HCT116 (cell line): ENCODE measurements around the gene TRIM41. TPM values are rescaled to one million over a fixed set of nuclear protein-coding genes. Genes with fewer than 3 reads are reported as not detected.
"Not testable (repeated sequence)": the region's sequence is repeated elsewhere in the genome, so short reads cannot be mapped to it uniquely, and the experiment has no call there.

ENCODE experiments used
- ATAC-seq: fragments of 200-7000 bp; cut with Tn5 transposase; 2 replicates; pipeline ENCODE4 v1.9.1; 2020; ENCODE audit warnings: mild to moderate bottlenecking, moderate library complexity
- BruUV-seq: library from RNA; stranded (reverse); fragments of 400-500 nt; replicated peaks from 2 replicates; lab custom pipeline; 2021; lab: Mats Ljungman, UMichigan
- CTCF ChIA-PET: fragments of 300-600 bp; sonication (Branson Sonifier 250); formaldehyde crosslinking; loops from one replicate; lab custom pipeline; 2021; ENCODE audit warnings: antibody characterized with exemption; lab: Charles Lee
- POLR2A ChIA-PET: fragments of 300-600, 350-600 bp; sonication (Branson Sonifier 250); formaldehyde crosslinking; loops from one replicate; lab custom pipeline; 2021; ENCODE audit warnings: antibody characterized with exemption; lab: Charles Lee
- RAD21 ChIA-PET, 2 experiments: fragments of 300-600 bp; sonication (Branson Sonifier 250); formaldehyde crosslinking; loops; one replicate each; lab custom pipeline; 2023; ENCODE audit warnings: low total read pairs in 2 of 2; ENCODE audit not compliant: uncharacterized antibody in 2 of 2, unreplicated experiment in 2 of 2, low non-redundant PET in 1 of 2; lab: Charles Lee
- DNase-seq: peaks from one replicate; pipeline ENCODE4 v3.0.0-alpha.2; 2010; ENCODE audit warnings: low read depth, low spot score
- H2AFZ ChIP-seq: fragments of 200-600 bp; shearing (Covaris generic), sonication (generic); 2 replicates; pipeline ENCODE4 v1.6.1; 2017; ENCODE audit warnings: low read depth, mixed run types, mixed read lengths, antibody characterized with exemption, low read length; ENCODE audit not compliant: poor library complexity, severe bottlenecking
- H3K27ac ChIP-seq: 2 replicates; pipeline ENCODE4 v1.5.1; 2012; ENCODE audit warnings: low read depth, low read length
- H3K27me3 ChIP-seq: fragments of 200-600 bp; sonication (generic); 2 replicates; pipeline ENCODE4 v1.6.1; 2016; ENCODE audit warnings: mixed run types, low read length, mixed read lengths; ENCODE audit not compliant: insufficient read depth
- H3K36me3 ChIP-seq, 2 experiments: fragments of 200-500 bp in 1 of 2; fragments of 200-600 bp in 1 of 2; sonication (Bioruptor generic) in 1 of 2; sonication (generic) in 1 of 2; 2 replicates each; pipeline versions ENCODE4 v1.5.1 to v1.6.1; 2014 to 2016; ENCODE audit warnings: low read length in 2 of 2, inconsistent platforms in 1 of 2, mixed read lengths in 1 of 2, mixed run types in 1 of 2; ENCODE audit not compliant: insufficient read depth in 2 of 2, control insufficient read depth in 1 of 2
- H3K4me1 ChIP-seq, 2 experiments: fragments of 200-600 bp in 1 of 2; sonication (generic) in 1 of 2; 2 replicates each; pipeline versions ENCODE4 v1.5.1 to v1.6.1; 2012 to 2017; ENCODE audit warnings: low read length in 2 of 2, inconsistent platforms in 1 of 2, mild to moderate bottlenecking in 1 of 2, mixed read lengths in 1 of 2, mixed run types in 1 of 2, moderate library complexity in 1 of 2; ENCODE audit not compliant: insufficient read depth in 2 of 2, control insufficient read depth in 1 of 2
- H3K4me2 ChIP-seq: fragments of 200-600 bp; sonication (generic); 2 replicates; pipeline ENCODE4 v1.6.1; 2017; ENCODE audit warnings: mixed run types, low read length, mixed read lengths
- H3K4me3 ChIP-seq, 2 experiments: fragments of 200-600 bp in 1 of 2; sonication (generic) in 1 of 2; replicated peaks in 1 of 2; 2 replicates each; pipeline ENCODE4 v1.5.1; 2011 to 2016; ENCODE audit warnings: low read length in 2 of 2, control low read depth in 1 of 2, low read depth in 1 of 2, mild to moderate bottlenecking in 1 of 2, mixed read lengths in 1 of 2, mixed run types in 1 of 2
- H3K79me2 ChIP-seq: fragments of 200-600 bp; sonication (generic); 2 replicates; pipeline ENCODE4 v1.6.1; 2017; ENCODE audit warnings: mild to moderate bottlenecking, mixed run types, low read length, moderate library complexity, mixed read lengths; ENCODE audit not compliant: insufficient read depth
- H3K9ac ChIP-seq: fragments of 200-600 bp; sonication (generic); 2 replicates; pipeline ENCODE4 v1.6.1; 2016; ENCODE audit warnings: low read length, mixed read lengths
- H3K9me2 ChIP-seq: fragments of 200-600 bp; sonication (generic), shearing (Covaris generic); 2 replicates; pipeline ENCODE4 v1.6.1; 2017; ENCODE audit warnings: mixed run types, mild to moderate bottlenecking, moderate library complexity; ENCODE audit not compliant: insufficient read depth
- H3K9me3 ChIP-seq, 2 experiments: fragments of 200-500 bp in 1 of 2; fragments of 200-600 bp in 1 of 2; sonication (Bioruptor generic) in 1 of 2; sonication (generic) in 1 of 2; 2 replicates each; pipeline ENCODE4 v1.6.1; 2014 to 2017; ENCODE audit warnings: low read length in 2 of 2, mixed read lengths in 2 of 2, inconsistent platforms in 1 of 2, low read depth in 1 of 2, mild to moderate bottlenecking in 1 of 2, mixed run types in 1 of 2, moderate library complexity in 1 of 2; ENCODE audit not compliant: control insufficient read depth in 1 of 2, insufficient read depth in 1 of 2
- H4K20me1 ChIP-seq: fragments of 200-600 bp; sonication (generic), shearing (Covaris generic); 2 replicates; pipeline ENCODE4 v1.6.1; 2017; ENCODE audit warnings: mixed run types, mild to moderate bottlenecking, moderate library complexity; ENCODE audit not compliant: insufficient read depth
- intact Hi-C: fragments of 100-400 bp; cut with micrococcal nuclease; formaldehyde crosslinking; loops from 2 replicates; pipeline ENCODE4 v1.10.0; 2022
- total RNA-seq: library from RNA; stranded (reverse); gene quantifications from one replicate; pipeline ENCODE4 v1.2.1, GENCODE V29; 2021; ENCODE audit not compliant: unreplicated experiment

Gene TRIM41
- total RNA-seq, 1 experiment from 2014 or later = 51.8 TPM

- POLR2A ChIA-PET = interaction anchor here (0.9 kb wide), 1 partner anchor 18 kb away, joined by 3 read pairs; no protein-coding TSS in a partner anchor
- H3K79me2 ChIP-seq, H3K9me2 ChIP-seq, RAD21 ChIA-PET, H4K20me1 ChIP-seq, H3K27me3 ChIP-seq, H3K36me3 ChIP-seq, BruUV-seq, H3K9me3 ChIP-seq: not testable (repeated sequence)
- Histone ChIP-seq H3K9ac (peak overlapping the region; percentile 27; the same call in 1 of the 2 replicates), H2AFZ (peak overlapping the region; percentile 49), H3K4me3 (peak overlapping the region in 1 of 2 experiments; percentile 30; a peak in 2 of 4 replicates), H3K27ac (peak overlapping the region; percentile 56), H3K4me1 (peaks cover 22 to 65% of the 10 kb centered on the region in 2 experiments), H3K4me2 (peak overlapping the region; percentile 73)
- intact Hi-C loops = loop anchor here (1.0 kb wide), 1 partner anchor 8 kb away; no protein-coding TSS in a partner anchor
- DNase-seq (peak; percentile 48), ATAC-seq (peak; percentile 13)
- CTCF ChIA-PET = interaction anchor here (0.7 kb wide), 1 partner anchor 341 kb away, joined by 3 read pairs; no protein-coding TSS in a partner anchor
These were observed 12.9 kb upstream of the TRIM41 start for GRCh38 chr5:181210148-181210547.

GRCh38 chr5:181210698-181211097 is 12.4 kb upstream of the TRIM41 start:
- H3K9me2 ChIP-seq, H3K36me3 ChIP-seq, H2AFZ ChIP-seq, DNase-seq, H3K79me2 ChIP-seq, H3K27me3 ChIP-seq, BruUV-seq, H3K9ac ChIP-seq, RAD21 ChIA-PET, H3K9me3 ChIP-seq, H4K20me1 ChIP-seq: not testable (repeated sequence)
- intact Hi-C loops = loop anchor here (1.0 kb wide), 1 partner anchor 8 kb away; no protein-coding TSS in a partner anchor
- H3K27ac ChIP-seq = peak overlapping the region; percentile 56; the same call in 1 of the 2 replicates
- 0 out of 4 replicates have a peak overlapping the region, but pooled peaks of 1 of the 2 experiments have one; percentile 30 for H3K4me3 ChIP-seq
- peak overlapping the region; percentile 73 for H3K4me2 ChIP-seq
- peak; percentile 7 for ATAC-seq
- peaks cover 21 to 60% of the 10 kb centered on the region in 2 experiments for H3K4me1 ChIP-seq
- ChIA-PET POLR2A (interaction anchor here (0.6 to 0.9 kb wide), 2 partner anchors 19 to 23 kb away, joined by 3 read pairs; no protein-coding TSS in a partner anchor), CTCF (interaction anchor here (0.7 kb wide), 1 partner anchor 342 kb away, joined by 3 read pairs; no protein-coding TSS in a partner anchor)
